GM19025 (cell line): ENCODE measurements around the gene ALDH4A1.

Experiments used
- ATAC-seq: cut with Tn5 transposase; IDR thresholded peaks from one replicate; pipeline ENCODE4 v1.9.1; 2021; ENCODE audit warnings: mild to moderate bottlenecking, low read depth, moderate library complexity; ENCODE audit not compliant: unreplicated experiment

The ALDH4A1 gene

DNA sequence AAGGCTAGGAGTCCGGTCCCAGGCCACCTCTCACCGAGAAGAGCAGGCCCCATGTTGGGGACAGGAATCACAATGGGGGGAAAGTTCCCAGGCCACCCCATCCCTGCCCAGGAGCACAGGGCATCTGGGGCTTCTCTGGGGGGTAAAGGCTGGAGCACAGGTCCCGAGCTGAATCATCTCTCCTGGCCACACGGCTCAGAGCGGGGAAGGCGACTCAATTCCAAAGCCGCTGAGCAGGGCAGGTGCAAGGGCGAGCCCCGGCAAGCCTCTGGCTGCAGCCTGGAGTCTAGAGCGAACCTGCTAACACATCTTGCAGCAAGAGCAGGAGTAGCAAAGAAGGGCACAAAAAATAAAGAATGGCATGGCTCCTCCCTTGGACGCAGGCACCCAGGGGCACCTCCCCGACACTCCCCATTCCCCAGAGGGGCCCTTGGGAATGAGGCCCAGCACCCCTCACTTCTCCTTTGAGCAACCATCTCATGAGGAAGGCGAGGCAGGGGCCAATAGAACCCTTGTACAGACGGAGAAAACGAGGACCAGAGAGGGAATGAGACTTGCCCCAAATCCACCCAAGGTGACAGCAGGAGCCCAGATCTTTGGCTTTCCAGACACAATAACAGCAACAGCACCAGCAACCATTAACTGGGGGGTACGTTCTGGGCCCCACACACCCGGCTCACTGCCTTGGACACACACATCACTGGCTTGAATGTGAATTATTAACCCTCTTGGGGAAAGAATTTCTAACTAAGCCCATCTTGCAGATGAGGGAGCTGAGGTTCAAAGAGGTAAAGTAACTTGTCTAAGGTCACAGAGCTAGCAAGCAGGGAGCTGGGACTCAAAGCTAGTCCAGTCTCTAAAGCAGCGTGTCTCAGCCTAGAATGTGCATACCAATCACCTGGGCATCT is 20.7 kb upstream of the ALDH4A1 start:
- no peak for ATAC-seq

DNA sequence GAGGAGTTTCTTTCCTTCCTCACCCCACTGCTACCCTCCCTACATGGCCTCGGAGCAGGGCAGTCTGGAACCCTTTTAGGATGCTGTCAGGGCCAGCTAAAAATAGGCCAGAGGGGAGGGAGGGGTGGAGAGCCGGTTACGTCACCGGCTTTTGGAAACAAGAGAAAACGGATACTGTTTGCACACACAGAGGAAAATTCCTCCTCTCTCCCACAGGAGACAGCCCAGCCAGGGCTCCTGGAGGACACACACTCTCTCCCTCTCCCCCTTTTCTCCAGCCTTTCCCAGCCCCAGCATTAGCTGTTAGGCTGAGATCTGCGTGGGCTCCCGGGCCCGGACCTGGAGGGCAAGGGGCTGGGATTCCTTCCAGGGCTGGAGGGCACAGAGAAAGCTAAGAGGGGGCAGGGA is 20.0 kb upstream of the ALDH4A1 start:
- no peak for ATAC-seq

DNA sequence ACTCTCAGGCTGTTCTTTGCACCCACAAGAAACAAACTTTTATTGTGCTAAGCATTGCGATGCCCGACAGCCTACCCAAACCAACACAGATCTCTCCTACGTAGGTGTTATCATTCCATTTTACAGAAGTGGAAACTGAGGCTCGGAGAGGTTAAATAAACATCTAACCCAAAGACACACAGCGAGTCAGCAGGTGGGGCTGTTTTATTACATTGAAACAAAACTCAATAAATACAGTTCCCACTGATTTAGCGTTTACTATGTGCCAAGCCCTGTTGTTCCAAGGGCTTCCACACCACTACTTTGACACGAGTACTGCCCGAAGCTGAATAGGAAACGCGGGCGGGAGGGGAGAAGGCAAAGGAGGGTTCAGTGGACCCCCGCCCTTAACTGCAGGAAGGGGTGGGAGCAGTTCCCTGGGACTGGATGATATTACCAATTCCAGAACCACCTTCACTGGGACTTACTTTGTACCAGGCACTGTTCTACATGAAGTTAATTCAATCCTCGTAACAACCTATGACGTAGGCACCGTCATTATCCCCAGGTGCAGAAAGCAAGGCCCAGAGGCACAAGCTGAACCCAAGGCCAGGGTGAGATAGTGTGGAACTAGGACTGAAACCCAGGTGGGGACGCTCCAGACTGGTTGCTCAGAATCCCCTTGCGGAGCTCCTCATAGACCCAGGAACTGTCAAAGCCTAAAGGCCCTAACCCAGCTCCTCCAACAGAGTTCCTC is 19.3 kb upstream of the ALDH4A1 start:
- no peak for ATAC-seq

DNA sequence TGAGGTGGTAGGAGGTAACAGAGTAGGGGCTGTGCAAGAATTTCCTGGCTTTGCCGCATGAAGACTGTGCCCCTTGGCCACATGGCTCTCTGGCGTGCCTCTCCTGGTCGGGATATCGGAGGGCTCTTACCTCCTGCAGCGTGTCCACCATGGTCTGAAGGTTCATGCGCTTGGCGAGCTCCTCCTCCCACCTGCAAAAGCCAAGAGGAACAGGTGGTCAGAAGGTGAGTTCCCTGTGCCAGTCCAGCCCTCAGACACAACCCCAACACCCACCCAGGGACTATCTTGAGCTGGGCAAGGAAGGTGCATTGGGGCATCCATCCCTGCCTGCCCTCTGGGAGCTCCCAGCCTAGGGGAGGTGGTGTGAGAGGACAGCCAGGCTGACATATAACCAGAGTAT is 18.6 kb upstream of the ALDH4A1 start:
- ATAC-seq: no peak

DNA sequence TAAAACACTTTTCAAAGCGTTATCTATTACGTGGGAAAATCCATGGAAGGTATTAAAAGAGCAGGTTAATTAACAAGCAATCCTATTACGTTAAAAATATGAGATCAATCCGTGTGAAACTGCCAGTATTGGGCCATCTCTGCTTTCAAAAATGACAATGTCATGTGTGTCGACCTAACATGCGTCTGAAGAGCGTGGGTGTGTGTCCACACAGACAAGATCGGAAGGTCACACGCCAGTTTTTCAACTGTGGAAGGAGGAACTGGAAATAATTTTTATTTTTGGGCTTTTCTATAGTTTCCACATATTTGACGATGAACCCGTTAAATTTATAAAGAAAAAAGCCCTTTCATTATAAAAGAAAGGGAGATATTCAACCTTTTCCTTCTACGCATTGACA is 17.6 kb upstream of the ALDH4A1 start:
- ATAC-seq: no peak

DNA sequence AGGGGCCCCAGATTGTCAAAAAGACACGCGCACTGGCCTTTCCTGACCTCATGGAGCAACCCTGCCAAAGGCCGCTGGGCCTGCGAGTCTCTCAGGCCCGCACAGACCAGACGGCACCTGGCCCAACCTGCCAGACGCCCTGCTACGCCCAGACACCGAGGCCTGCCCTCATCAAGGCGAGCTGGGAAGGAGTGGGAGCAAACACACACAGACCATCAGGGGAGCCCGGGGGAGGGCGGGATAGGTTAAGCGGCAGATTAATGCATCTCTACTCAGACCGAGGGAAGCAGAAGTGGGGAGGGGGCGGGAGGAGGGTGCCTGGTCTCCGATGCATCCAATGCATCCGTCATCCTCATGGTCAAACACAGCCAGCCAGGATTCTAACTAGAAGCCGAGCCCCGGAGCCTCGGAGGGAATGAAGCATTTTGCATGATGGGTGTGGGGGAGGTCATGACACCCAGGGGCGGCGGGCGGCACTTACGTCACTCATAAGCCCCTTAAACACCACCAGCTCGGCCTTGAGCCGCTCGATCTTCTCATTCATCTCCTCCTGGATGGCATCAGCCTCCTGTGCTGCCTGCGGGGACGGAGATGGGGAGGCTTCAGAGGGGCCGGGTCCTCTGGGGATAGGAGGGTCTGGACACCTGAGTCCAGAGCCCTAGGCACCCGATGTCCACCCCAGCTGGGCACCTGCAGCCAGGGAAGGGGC is 17.0 kb upstream of the ALDH4A1 start:
- ATAC-seq: no peak

DNA sequence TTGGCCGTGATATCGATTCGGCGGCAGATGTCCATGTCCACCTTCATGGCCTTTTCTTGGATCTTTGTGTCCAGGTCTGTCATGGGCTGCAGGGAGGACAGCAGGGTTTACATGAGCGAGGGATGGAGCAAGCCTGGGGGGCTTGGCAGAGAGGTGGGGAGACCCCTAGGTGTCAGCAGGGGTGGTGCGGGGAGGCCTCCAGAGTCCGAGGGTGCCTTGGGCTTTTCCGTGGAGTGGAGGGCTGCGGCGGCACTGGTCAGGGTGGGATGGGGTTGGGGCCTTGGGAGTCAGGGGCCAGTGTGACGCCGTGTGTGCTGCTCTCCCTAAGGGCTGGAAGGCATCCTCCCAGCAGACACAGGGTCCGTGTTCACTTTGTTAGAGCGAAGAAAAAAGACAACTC is 16.1 kb upstream of the ALDH4A1 start:
- ATAC-seq: no peak

DNA sequence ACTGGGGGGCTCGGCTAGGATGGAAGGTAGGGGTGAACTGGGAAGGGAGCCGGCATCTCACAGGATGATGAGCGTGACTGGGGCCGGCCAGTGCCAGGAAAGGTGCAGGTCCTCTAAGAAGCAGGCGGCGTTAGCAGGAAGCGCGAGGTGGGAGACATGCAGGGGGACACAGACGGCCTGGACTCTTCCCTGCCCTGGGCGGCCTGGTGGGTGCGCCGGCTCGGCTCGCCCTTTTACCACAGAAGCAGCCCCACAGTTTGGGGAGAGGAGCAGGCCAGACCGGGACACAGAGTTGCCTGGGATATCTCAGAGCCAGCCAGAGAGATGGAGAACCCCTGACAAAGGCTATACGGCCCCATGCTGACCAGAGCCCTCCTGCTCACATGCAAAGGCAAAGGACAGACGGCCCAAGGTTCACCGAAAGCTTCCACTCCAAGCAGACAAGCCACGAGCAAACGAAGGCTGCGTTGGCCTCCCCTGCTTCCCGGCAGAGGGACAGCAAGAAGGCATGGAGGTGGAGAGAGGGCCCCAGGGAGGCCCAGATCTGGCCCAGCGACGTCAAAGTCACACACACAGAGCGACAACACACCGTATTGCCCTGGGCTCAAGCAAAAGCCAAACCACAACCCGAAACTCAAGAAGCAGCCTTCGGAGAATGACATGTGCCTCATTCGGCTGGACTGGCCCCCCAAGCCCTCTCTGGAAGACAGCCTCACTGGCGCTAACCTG is 14.9 kb upstream of the ALDH4A1 start:
- ATAC-seq: no peak

DNA sequence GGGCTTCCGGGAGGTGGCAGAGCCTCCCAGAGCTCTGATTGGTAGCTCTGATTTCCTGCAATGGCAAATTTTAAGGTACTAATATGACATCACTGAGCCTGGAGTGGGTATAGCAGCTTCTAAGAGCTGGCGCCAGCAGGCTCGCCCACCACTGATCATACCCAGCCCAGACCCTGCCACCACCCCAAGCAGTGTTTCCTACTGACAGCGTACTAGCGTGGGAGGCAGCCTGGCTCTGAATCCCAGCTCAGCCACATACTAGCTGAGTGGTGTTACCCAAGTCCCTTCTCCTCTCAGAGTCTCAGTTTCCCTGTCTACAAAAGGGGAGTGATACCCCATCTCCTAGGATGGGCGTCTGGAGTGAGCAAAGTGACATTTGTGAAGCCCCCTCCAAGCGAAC is 13.0 kb upstream of the ALDH4A1 start:
- no peak for ATAC-seq

DNA sequence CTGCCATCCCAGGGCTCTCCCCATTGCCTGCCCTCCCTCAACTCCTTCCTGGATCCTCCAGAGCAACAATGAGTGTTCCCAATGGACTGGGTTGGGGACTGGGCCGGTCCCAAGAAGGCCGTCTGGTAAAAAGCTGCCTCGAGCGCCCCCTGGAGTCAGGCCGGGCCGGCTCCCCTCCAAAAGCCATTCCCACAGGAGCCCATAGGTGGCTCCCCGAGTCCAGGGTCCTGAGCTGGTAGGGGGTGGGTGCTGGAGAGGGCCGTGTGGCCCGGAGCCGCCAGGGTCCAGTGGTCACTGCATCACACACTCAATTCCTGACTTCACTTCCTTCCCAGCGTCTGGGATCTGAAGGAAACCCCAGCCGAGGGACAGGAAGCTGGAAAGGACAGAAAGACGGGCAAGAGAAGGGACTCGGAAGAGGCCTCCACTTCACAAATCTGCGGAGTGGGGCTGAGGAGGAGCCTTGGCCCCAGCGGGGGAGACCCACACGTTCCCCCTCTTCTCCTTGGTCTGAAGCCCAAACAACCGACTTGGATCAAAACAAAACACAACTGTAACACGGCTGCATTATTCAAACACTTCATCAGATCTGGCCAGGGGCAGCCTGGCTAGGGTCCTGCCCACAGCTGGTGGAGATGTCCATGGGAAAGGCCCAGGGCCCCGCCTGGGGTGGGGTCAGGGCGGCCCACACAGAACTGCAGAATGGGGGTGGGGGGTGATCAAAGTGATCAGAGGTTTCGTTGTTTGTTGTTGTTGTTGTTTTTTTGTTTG is 10.9 kb upstream of the ALDH4A1 start:
- ATAC-seq: no peak

DNA sequence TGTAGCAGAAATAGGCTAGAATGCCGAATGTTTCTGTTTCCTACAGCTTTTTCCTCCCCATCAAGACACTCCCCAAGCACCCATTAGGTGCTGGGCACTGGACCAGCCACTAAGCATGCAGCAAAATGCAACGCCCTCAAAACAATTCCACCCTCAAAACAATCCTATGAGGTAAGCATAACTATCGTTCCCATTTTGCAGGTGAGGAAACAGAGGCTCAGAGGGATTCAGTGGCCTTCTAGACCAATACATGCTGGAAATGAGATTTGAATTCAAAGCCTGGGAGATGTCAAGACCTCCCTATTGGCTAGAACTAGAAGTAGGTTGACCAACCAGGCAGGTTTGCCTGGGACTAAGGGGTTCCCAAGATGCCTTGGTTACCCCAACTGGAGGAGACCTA is 10.2 kb upstream of the ALDH4A1 start:
- ATAC-seq: no peak

DNA sequence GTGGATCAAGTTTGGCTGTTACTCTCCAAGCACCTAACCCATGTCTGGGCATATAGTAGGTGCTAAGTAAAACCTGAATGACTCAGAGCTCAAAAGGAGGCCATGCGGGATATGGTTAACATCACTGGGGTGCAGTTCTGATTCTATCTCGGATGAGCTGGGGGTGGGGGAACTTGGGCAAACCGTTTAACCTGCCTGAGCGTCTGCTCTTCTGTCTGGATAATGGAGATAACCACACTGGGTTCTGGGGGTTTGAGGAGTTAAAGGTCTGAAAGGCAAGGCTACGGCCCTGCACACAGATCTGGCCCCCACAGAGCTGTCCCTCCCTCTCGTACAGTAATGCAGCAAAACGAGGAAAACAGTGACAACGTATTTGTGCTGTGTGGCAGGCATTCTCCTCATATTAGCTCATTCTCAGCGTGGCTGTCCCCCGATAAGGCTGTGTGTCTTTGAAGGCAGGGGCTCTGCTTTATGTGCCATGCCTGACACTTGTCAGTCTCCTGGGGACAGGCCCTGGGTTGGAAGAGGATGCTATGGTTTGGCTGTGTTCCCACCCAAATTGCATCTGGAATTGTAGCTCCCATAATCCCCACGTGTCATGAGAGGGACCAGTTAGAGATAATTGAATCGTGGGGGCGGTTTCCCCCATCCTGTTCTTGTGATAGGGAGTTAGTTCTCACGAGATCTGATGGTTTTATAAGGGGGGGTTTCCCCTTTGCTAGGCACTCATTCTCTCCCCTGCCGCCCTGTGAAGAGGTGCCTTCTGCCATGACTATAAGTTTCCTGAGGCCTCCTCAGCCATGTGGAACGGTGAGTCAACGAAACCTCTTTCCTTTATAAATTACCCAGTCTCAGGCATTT is 6.8 kb upstream of the ALDH4A1 start:
- ATAC-seq: no peak

DNA sequence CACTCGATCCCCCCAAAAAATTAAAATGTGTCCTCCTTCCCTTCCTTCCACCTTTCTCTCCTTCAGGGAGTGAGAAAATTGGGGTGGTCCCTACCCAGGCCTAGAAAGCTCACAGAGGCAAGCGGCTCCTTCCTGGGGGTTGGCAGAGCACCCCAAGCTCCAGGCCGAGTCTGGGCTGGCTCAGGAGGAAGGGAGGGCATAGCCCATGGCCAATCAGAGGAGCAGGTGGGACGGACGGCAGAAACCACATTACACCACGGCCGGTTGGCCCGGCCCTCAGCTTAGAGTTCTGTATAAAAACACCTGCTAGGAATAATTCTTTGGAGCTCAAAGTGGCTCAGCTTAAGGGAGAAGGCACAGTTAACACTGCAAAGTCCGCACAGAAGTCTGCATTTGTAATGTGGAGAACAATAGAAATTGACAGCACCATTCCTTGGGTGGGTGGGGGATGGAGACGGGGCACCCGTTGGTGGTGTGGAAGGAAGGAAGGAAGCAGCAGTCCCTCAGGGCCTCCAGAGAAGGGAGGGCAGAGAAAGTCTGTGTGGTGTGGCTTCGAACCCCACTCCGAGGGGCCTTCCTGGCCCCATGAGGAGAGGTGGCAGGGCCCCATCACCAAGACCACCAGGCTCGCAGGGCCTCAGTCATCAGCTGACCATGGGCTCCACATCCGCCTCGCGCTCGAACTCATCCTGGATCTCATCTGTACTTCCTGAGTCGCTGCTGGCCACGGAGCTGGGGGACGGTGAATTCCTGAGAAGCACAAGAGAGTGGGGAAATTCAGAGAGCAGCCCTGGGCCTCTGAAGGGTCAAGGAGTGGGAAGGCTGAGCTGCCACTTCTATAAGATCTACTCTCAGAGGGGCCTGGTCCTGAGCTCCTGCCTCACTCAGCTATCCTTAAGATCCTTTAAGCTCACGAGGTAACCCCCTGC is 5.8 kb upstream of the ALDH4A1 start:
- no peak for ATAC-seq

DNA sequence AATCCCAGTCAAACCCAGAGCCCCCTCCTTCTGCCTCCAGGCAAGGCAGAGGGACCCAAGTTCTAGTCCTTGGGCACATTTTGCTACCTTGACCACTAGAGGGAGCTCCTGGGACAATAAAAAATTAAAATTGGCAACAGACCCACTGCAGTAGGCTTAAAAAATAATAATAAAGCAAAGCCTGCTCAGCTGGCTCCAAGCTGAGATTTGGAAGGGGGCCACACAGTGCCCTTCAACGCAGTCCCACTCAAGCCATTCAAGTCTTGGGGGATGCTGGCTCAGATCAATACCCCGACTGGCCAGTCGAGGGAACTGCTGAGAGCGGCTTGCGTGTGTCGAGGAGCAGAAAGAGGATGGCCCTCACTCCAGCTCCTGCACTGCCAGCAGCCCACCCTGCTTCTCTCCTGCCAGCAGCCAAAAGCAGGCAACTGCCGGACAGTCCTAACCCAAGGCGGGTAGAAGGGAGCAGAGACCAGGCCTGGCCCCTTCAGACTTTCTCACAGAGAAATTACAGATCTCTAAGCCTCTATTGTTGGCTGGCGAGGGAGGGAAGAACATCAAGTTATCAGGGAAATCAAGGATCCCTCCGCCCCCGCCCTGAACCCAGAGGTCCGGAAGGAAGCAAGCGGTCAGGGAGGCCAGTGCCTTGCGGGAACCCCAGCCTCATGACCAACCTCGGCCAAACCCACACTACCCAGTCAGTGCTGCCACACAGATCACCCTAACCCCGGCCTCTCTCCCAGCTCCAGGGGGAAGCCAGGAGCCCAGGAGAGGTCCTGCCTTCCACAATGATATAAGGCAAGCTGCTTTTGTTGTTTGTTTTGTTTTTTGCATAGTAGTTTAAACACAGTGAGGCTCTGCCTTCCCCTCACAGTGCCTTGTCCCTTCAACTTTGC is 4.9 kb upstream of the ALDH4A1 start:
- no peak for ATAC-seq

DNA sequence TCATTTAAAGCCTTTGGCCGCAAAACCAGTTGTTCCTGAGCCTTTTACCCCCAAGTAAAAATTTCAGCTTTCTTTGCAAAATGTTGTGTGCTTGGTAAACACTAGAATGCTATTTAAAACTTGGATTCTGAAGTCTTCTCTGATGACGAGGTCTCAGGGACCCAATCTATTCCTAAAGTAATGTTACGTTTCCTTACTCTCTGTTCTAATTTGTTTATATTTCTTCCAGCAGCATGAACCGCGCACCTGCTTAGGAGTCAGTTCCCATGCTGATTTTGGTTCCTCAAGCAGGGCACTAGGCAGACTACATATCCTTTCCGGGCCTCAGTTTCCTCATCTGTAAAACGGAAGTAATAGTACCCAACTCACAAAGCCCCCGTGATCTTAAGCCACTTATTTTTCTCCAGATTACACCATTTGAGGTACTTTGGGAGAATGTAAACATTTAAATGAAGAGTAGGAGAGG is 969 bp upstream of the ALDH4A1 start:
- ATAC-seq: no peak

DNA sequence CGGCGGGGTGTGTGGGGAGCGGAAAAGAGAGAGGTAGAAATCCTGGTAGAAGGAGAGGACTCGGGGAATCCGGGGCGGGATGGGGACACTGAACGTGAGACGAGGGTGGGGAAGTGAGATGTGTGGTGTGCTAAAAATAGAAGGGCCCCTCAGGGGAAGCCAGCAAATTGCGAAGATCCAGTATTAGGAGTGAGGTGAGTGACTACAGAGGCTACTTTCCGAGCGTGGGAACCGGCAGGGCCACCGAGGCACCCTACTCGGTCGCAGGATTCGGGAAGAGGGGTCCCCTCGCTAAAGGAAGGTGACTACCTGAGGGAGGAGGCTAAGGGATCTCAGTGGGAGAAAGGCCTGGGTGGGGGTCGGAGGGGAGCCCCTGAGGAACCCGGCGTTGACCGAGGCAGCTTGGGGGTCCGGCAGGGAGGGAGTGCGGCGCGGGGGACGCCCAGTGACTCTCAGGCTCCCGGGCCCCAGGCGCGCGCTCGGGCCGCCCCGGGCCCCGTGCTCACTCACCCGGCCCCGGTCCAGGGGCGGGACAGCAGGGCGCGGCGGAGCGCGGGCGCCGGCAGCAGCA is 318 bp downstream of the ALDH4A1 start:
- ATAC-seq: peak; percentile 6
